Measurements from ENCODE around the gene RPL15. TPM values are rescaled to one million over a fixed set of nuclear protein-coding genes. Genes with fewer than 3 reads are reported as not detected.

Gene RPL15
- polyA plus RNA-seq, 1 donor (not counting 4 experiments of a cell fraction or from before 2014, with no cell fraction given): 3,052 TPM

DNA sequence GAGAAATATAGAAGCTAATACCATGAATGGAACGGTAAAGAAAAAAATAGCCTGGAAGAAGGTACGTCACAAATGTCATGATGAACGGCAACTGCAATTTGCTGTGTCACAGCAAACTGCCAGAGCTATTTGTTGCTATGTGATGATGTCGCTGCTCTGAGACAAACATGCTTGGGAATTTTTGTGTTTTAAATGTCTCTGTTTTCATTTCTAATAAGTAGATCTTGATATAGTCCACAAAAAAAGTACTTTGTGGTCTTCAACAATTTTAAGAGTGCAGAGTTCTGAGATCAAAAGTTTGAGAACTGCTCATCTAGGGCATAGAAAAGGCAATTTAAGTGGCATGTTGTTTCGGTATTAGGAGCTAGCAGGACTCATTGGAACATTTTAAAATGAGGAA lies 23.8 kb downstream of the RPL15 start:
- Histone ChIP-seq H3K79me2 (ENCODE audit: control insufficient read depth, insufficient read depth, low read length) (no peaks in the 10 kb centered on the region), H2AFZ (ENCODE audit: control insufficient read depth, low read length) (no peak overlapping the region), H3K9me1 (ENCODE audit: control insufficient read depth, extremely low read depth, insufficient read depth, low read length) (no peaks in the 10 kb centered on the region), H4K20me1 (ENCODE audit: control insufficient read depth, extremely low read depth, insufficient read depth, low read length) (no peaks in the 10 kb centered on the region), H3K4me3 (ENCODE audit: control insufficient read depth in 2 of 3, extremely low read depth in 1 of 3, insufficient read depth in 2 of 3, low read depth in 1 of 3, low read length in 3 of 3) (no peak overlapping the region), H3K27ac (ENCODE audit: control insufficient read depth, insufficient read depth, low read length) (no peak overlapping the region), H3K27me3 (ENCODE audit: control insufficient read depth, extremely low read depth, insufficient read depth, low read length) (peaks cover 5% of the 10 kb centered on the region), H3K9ac (ENCODE audit: control insufficient read depth, extremely low read depth, insufficient read depth, low read length) (no peak overlapping the region), H3K4me1 (ENCODE audit: control insufficient read depth, extremely low read depth, insufficient read depth, low read length) (peaks cover 4% of the 10 kb centered on the region), H3K4me2 (ENCODE audit: control insufficient read depth, extremely low read depth, insufficient read depth, low read depth, low read length) (no peak overlapping the region), H3K36me3 (ENCODE audit: control insufficient read depth in 2 of 2, extremely low read depth in 1 of 2, insufficient read depth in 2 of 2, low read length in 2 of 2) (no peaks in the 10 kb centered on the region), H3K9me3 (ENCODE audit: control insufficient read depth, low read depth, low read length) (no peaks in the 10 kb centered on the region)
- FAIRE-seq (no peak), DNase-seq (ENCODE audit: low read depth, low spot score) (no peak)
- no peak for TF ChIP-seq EZH2 (IDR thresholded peaks at IDR 0.05; ENCODE audit: low read length)
- TF ChIP-seq, protein P1, sequence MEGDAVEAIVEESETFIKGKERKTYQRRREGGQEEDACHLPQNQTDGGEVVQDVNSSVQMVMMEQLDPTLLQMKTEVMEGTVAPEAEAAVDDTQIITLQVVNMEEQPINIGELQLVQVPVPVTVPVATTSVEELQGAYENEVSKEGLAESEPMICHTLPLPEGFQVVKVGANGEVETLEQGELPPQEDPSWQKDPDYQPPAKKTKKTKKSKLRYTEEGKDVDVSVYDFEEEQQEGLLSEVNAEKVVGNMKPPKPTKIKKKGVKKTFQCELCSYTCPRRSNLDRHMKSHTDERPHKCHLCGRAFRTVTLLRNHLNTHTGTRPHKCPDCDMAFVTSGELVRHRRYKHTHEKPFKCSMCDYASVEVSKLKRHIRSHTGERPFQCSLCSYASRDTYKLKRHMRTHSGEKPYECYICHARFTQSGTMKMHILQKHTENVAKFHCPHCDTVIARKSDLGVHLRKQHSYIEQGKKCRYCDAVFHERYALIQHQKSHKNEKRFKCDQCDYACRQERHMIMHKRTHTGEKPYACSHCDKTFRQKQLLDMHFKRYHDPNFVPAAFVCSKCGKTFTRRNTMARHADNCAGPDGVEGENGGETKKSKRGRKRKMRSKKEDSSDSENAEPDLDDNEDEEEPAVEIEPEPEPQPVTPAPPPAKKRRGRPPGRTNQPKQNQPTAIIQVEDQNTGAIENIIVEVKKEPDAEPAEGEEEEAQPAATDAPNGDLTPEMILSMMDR (optimal IDR thresholded peaks at IDR 0.05 in 1 of 3, IDR thresholded peaks at IDR 0.05 in 1 of 3, conservative IDR thresholded peaks at IDR 0.05 in 1 of 3; ENCODE audit: extremely low read depth in 1 of 3, insufficient read depth in 2 of 3, low read length in 3 of 3): no peak
- dilution Hi-C loops (cut with MboI; ENCODE audit: extremely low pct_ligation_motif_present, low sequenced_read_pairs): no loop called here

DNA sequence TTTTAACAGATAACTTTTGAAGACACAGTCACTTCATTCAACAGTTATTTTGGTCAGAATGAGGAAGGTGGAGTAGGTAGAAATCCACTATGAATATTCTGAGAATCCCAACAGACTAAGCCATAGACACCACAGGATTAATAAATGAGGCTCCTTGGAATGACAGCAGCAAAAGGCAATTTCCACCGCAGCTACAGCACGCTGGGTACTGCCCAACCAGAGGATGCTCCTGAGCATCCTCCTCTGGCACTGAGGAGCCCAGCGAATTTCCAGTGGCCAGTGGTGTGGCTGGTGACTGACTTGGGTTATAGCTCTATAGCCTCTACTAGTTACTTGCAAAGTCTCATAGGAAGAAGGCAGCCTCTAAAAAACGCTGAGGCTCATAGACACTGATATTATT lies 24.5 kb downstream of the RPL15 start:
- Histone ChIP-seq H3K4me3 (ENCODE audit: control insufficient read depth in 2 of 3, extremely low read depth in 1 of 3, insufficient read depth in 2 of 3, low read depth in 1 of 3, low read length in 3 of 3) (no peak overlapping the region), H3K9me1 (ENCODE audit: control insufficient read depth, extremely low read depth, insufficient read depth, low read length) (no peaks in the 10 kb centered on the region), H3K4me2 (ENCODE audit: control insufficient read depth, extremely low read depth, insufficient read depth, low read depth, low read length) (no peak overlapping the region), H3K9me3 (ENCODE audit: control insufficient read depth, low read depth, low read length) (no peaks in the 10 kb centered on the region), H3K4me1 (ENCODE audit: control insufficient read depth, extremely low read depth, insufficient read depth, low read length) (peaks cover 4% of the 10 kb centered on the region), H3K79me2 (ENCODE audit: control insufficient read depth, insufficient read depth, low read length) (no peaks in the 10 kb centered on the region), H2AFZ (ENCODE audit: control insufficient read depth, low read length) (no peak overlapping the region), H3K27ac (ENCODE audit: control insufficient read depth, insufficient read depth, low read length) (no peak overlapping the region), H4K20me1 (ENCODE audit: control insufficient read depth, extremely low read depth, insufficient read depth, low read length) (no peaks in the 10 kb centered on the region), H3K36me3 (ENCODE audit: control insufficient read depth in 2 of 2, extremely low read depth in 1 of 2, insufficient read depth in 2 of 2, low read length in 2 of 2) (no peaks in the 10 kb centered on the region), H3K27me3 (ENCODE audit: control insufficient read depth, extremely low read depth, insufficient read depth, low read length) (peaks cover 5% of the 10 kb centered on the region), H3K9ac (ENCODE audit: control insufficient read depth, extremely low read depth, insufficient read depth, low read length) (no peak overlapping the region)
- TF ChIP-seq, protein P1 (optimal IDR thresholded peaks at IDR 0.05 in 1 of 3, IDR thresholded peaks at IDR 0.05 in 1 of 3, conservative IDR thresholded peaks at IDR 0.05 in 1 of 3; ENCODE audit: extremely low read depth in 1 of 3, insufficient read depth in 2 of 3, low read length in 3 of 3): no peak
- no peak for TF ChIP-seq EZH2 (IDR thresholded peaks at IDR 0.05; ENCODE audit: low read length)
- dilution Hi-C loops (cut with MboI; ENCODE audit: extremely low pct_ligation_motif_present, low sequenced_read_pairs): no loop called here
- no peak for FAIRE-seq
- DNase-seq (ENCODE audit: low read depth, low spot score): no peak
